ENCODE measurements around the gene TARBP1. TPM values are rescaled to one million over a fixed set of nuclear protein-coding genes. Genes with fewer than 3 reads are reported as not detected.
"Not testable (repeated sequence)": the region's sequence is repeated elsewhere in the genome, so short reads cannot be mapped to it uniquely, and the experiment has no call there.

The TARBP1 gene
- total RNA-seq, 1 experiment from 2014 or later: 38.1 TPM

DNA sequence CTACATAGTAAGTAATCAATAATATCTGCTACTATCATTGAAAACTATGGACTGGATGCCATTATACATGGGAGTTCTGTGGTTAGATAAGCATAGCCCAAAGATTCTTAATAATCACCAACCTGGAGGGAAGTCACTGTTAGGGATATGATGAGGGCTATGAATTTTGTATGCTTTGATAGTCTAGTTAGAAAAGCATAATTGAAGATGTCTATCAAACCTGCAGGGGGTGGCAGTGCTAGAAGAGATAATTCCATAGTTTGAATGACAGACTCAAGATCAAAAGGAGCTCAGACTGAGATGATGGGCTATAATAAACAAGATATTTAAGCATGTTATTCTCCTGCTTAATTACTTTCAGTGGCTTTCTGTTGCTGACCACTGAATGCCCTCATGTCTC, 121.1 kb downstream of the TARBP1 start:
- no peaks in the 10 kb centered on the region for H3K9me3 Mint-ChIP-seq (ENCODE audit: low read depth, unreplicated experiment)
- intact Hi-C loops (cut with micrococcal nuclease; ENCODE audit: unreplicated experiment): no loop called here

DNA sequence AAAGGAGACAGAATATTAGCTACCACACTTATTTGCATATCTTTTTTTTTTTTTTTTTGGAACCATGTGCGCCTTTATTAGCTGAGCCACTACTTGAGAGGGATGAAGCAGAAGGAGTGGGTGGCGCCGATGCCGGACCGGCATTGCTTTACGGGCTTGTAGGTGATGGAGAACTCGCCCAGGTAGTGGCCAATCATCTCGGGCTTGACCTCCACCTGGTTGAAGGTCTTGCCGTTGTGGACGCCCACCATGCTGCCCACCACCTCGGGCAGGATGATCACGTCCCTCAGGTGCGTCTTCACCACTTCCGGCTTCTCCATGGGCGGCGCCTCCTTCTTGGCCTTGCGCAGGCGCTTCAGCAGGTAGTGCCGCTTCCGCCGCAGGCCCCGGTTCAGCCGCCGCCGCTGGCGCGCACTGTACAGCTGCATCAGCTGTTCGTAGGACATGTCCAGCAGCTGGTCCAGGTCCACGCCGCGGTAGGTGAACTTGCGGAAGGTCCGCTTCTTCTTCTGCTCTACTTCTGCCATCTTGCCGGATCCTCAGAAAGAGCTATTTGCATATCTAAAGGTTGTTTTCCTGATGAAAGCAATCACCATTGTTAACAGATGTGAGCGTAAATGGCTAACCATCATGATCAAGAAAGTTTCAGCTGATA, 122.2 kb downstream of the TARBP1 start:
- DNase-seq: peak; percentile 84
- H3K9me3 Mint-ChIP-seq (ENCODE audit: low read depth, unreplicated experiment); H3K27me3 Mint-ChIP-seq (ENCODE audit: unreplicated experiment); H3K36me3 Mint-ChIP-seq (ENCODE audit: insufficient read depth, unreplicated experiment); BruUV-seq (replicated peaks); intact Hi-C loops (cut with micrococcal nuclease; ENCODE audit: unreplicated experiment): not testable (repeated sequence)
- peak overlapping the region; percentile 57 for H3K27ac Mint-ChIP-seq (ENCODE audit: unreplicated experiment)
- CTCF ChIA-PET: interaction anchor here (0.6 to 1.0 kb wide), 4 partner anchors 17 to 1831 kb away, joined by 3 to 5 read pairs (median 3); partner anchors contain the start of genes COA6 and TBCE
- H3K4me1 Mint-ChIP-seq (ENCODE audit: low read depth, unreplicated experiment): peaks cover 13% of the 10 kb centered on the region
- peak overlapping the region; percentile 79 for H3K4me3 Mint-ChIP-seq (ENCODE audit: low read depth, unreplicated experiment)

More for the DNA sequence above, 121.1 kb downstream of the TARBP1 start:
- no peak overlapping the region for H3K27ac Mint-ChIP-seq (ENCODE audit: unreplicated experiment)
- TF ChIP-seq, protein P1, sequence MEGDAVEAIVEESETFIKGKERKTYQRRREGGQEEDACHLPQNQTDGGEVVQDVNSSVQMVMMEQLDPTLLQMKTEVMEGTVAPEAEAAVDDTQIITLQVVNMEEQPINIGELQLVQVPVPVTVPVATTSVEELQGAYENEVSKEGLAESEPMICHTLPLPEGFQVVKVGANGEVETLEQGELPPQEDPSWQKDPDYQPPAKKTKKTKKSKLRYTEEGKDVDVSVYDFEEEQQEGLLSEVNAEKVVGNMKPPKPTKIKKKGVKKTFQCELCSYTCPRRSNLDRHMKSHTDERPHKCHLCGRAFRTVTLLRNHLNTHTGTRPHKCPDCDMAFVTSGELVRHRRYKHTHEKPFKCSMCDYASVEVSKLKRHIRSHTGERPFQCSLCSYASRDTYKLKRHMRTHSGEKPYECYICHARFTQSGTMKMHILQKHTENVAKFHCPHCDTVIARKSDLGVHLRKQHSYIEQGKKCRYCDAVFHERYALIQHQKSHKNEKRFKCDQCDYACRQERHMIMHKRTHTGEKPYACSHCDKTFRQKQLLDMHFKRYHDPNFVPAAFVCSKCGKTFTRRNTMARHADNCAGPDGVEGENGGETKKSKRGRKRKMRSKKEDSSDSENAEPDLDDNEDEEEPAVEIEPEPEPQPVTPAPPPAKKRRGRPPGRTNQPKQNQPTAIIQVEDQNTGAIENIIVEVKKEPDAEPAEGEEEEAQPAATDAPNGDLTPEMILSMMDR (IDR thresholded peaks at IDR 0.05; ENCODE audit: unreplicated experiment): no peak
- no TSS peak for BruUV-seq (replicated peaks)
- no peak overlapping the region for H3K4me3 Mint-ChIP-seq (ENCODE audit: low read depth, unreplicated experiment)
- peaks cover 7% of the 10 kb centered on the region for H3K36me3 Mint-ChIP-seq (ENCODE audit: insufficient read depth, unreplicated experiment)
- CTCF ChIA-PET: interaction anchor here (0.6 to 1.3 kb wide), 2 partner anchors 15 to 970 kb away, joined by 3 to 4 read pairs; partner anchors contain the start of genes ARID4B and COA6
- no peak for DNase-seq
- H3K4me1 Mint-ChIP-seq (ENCODE audit: low read depth, unreplicated experiment): peaks cover 13% of the 10 kb centered on the region
- H3K27me3 Mint-ChIP-seq (ENCODE audit: unreplicated experiment): no peaks in the 10 kb centered on the region

DNA sequence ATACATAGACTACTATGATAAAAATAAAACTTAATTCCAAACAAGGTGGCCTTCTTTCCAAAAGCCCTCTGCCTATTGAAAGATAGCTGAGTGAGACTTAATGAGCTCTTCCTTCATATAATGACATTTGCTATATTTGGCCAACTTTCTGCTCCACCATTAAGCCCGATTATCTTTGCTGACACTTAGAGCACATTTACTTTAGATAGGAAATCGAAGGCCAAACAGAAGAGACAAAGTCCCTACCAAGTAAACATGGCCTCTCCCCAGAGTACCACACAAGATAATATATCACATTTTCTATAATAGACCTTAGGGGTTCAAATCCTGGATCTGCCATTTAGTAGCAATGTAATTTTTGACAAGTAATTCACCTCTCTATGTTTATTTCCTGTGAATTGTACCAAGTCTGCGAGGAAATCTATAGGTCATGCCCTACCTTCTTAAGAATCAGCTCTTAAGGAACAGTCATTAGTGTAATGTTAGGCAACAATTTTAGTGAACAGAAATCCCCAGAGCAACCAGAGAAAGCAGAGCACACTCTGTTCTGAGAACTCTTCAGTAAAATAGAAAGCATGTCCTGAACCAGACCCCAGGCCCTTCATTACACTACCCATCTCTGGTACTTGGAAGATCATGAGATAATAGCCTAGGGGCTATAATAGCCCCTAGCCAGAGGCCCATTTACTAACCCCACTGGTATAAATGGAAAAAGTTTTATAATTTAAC, 123.0 kb downstream of the TARBP1 start:
- no TSS peak for BruUV-seq (replicated peaks)
- DNase-seq: no peak
- no peaks in the 10 kb centered on the region for H3K9me3 Mint-ChIP-seq (ENCODE audit: low read depth, unreplicated experiment)
- H3K27ac Mint-ChIP-seq (ENCODE audit: unreplicated experiment): peak overlapping the region; percentile 57
- TF ChIP-seq, protein P1 (IDR thresholded peaks at IDR 0.05; ENCODE audit: unreplicated experiment): no peak
- peaks cover 13% of the 10 kb centered on the region for H3K4me1 Mint-ChIP-seq (ENCODE audit: low read depth, unreplicated experiment)
- intact Hi-C loops (cut with micrococcal nuclease; ENCODE audit: unreplicated experiment): no loop called here
- H3K27me3 Mint-ChIP-seq (ENCODE audit: unreplicated experiment): no peaks in the 10 kb centered on the region
- CTCF ChIA-PET: interaction anchor here (0.6 kb wide), 1 partner anchor 1830 kb away, joined by 3 read pairs; no protein-coding TSS in a partner anchor
- H3K36me3 Mint-ChIP-seq (ENCODE audit: insufficient read depth, unreplicated experiment): peaks cover 7% of the 10 kb centered on the region
- H3K4me3 Mint-ChIP-seq (ENCODE audit: low read depth, unreplicated experiment): peak overlapping the region; percentile 79

DNA sequence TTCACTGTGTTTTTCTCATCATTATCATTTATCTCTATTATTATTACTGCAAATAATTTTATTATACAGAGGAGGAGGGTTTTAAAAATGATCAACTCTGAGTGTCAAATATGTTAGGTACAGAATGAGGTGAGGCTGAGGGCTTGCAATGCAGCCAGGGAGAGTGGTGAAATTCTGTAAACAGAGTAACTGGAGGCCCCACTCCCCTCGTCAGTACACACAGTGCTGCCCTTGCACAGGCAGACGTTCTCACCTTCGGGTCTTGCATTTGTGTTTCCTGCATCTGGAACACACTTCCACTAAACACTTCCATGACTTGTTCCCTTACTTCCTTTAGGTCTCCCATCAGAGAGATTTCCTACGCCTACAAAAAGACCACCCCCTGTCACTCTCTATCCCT, 130.0 kb downstream of the TARBP1 start:
- CTCF ChIA-PET: no interaction called here
- no peaks in the 10 kb centered on the region for H3K9me3 Mint-ChIP-seq (ENCODE audit: low read depth, unreplicated experiment)
- no peaks in the 10 kb centered on the region for H3K4me1 Mint-ChIP-seq (ENCODE audit: low read depth, unreplicated experiment)
- no TSS peak for BruUV-seq (replicated peaks)
- H3K4me3 Mint-ChIP-seq (ENCODE audit: low read depth, unreplicated experiment): no peak overlapping the region
- H3K27me3 Mint-ChIP-seq (ENCODE audit: unreplicated experiment): peaks cover 14% of the 10 kb centered on the region
- H3K27ac Mint-ChIP-seq (ENCODE audit: unreplicated experiment): no peak overlapping the region
- intact Hi-C loops (cut with micrococcal nuclease; ENCODE audit: unreplicated experiment): no loop called here
- H3K36me3 Mint-ChIP-seq (ENCODE audit: insufficient read depth, unreplicated experiment): no peaks in the 10 kb centered on the region
- DNase-seq: no peak
- TF ChIP-seq, protein P1 (IDR thresholded peaks at IDR 0.05; ENCODE audit: unreplicated experiment): no peak
